ENCODE data around the gene FAM47E.
"Not testable (repeated sequence)": the region's sequence is repeated elsewhere in the genome, so short reads cannot be mapped to it uniquely, and the experiment has no call there.

Gene FAM47E

GRCh38 chr4:76270244-76271175 lies 19.0 kb downstream of the FAM47E start:
- DNase-seq (ENCODE audit: low spot score) = no peak

- DNase-seq (ENCODE audit: low spot score) = no peak
Observed at GRCh38 chr4:76271248-76271647, 19.7 kb downstream of the FAM47E start.

- DNase-seq (ENCODE audit: low spot score) = no peak
Observed at GRCh38 chr4:76272073-76272472, 20.6 kb downstream of the FAM47E start.

GRCh38 chr4:76272582-76272981 lies 21.1 kb downstream of the FAM47E start:
- no peak for DNase-seq (ENCODE audit: low spot score)

- no peak for DNase-seq (ENCODE audit: low spot score)
Observed at GRCh38 chr4:76272999-76273398, 21.5 kb downstream of the FAM47E start.

GRCh38 chr4:76275486-76276124 lies 24.1 kb downstream of the FAM47E start:
- no peak for DNase-seq (ENCODE audit: low spot score)

- no peak for DNase-seq (ENCODE audit: low spot score)
Observed at GRCh38 chr4:76276813-76277212, 25.3 kb downstream of the FAM47E start.

- no peak for DNase-seq (ENCODE audit: low spot score)
Observed at GRCh38 chr4:76277667-76278066, 26.1 kb downstream of the FAM47E start.

GRCh38 chr4:76278583-76278982 lies 27.1 kb downstream of the FAM47E start:
- DNase-seq (ENCODE audit: low spot score) = no peak

- no peak for DNase-seq (ENCODE audit: low spot score)
Observed at GRCh38 chr4:76279462-76279861, 27.9 kb downstream of the FAM47E start.

GRCh38 chr4:76280488-76281441 lies 29.2 kb downstream of the FAM47E start:
- no peak for DNase-seq (ENCODE audit: low spot score)

GRCh38 chr4:76281594-76281993 lies 30.1 kb downstream of the FAM47E start:
- DNase-seq (ENCODE audit: low spot score) = not testable (repeated sequence)

GRCh38 chr4:76282941-76283689 lies 31.6 kb downstream of the FAM47E start:
- no peak for DNase-seq (ENCODE audit: low spot score)

GRCh38 chr4:76283900-76284299 lies 32.4 kb downstream of the FAM47E start:
- DNase-seq (ENCODE audit: low spot score) = no peak

- DNase-seq (ENCODE audit: low spot score) = not testable (repeated sequence)
Observed at GRCh38 chr4:76287811-76288210, 36.3 kb downstream of the FAM47E start.

GRCh38 chr4:76292730-76293129 lies 41.2 kb downstream of the FAM47E start:
- DNase-seq (ENCODE audit: low spot score) = no peak

GRCh38 chr4:76293772-76294171 lies 42.3 kb downstream of the FAM47E start:
- DNase-seq (ENCODE audit: low spot score) = no peak

GRCh38 chr4:76296286-76296820 lies 44.8 kb downstream of the FAM47E start:
- no peak for DNase-seq (ENCODE audit: low spot score)

- no peak for DNase-seq (ENCODE audit: low spot score)
Observed at GRCh38 chr4:76298227-76298626, 46.7 kb downstream of the FAM47E start.

- DNase-seq (ENCODE audit: low spot score) = no peak
Observed at GRCh38 chr4:76300012-76300411, 48.5 kb downstream of the FAM47E start.

Measured in iPS-NIHi11 (cell line).